Colonic mucosa (tissue), 4 donors: Measurements from ENCODE around the gene IDH2. TPM values are rescaled to one million over a fixed set of nuclear protein-coding genes. Genes with fewer than 3 reads are reported as not detected.
"Not testable (repeated sequence)": the region's sequence is repeated elsewhere in the genome, so short reads cannot be mapped to it uniquely, and the experiment has no call there.

Source experiments
- DNase-seq: peaks from one replicate; pipeline ENCODE4 v3.0.0-alpha.2; 2020
- H3K27ac ChIP-seq: fragments of 200-600 bp; one replicate; pipeline ENCODE4 v1.8.0; 2021
- H3K27me3 ChIP-seq: fragments of 200-600 bp; one replicate; pipeline ENCODE4 v1.8.0; 2021
- H3K36me3 ChIP-seq: fragments of 200-600 bp; one replicate; pipeline ENCODE4 v1.8.0; 2021
- H3K4me1 ChIP-seq: fragments of 200-600 bp; one replicate; pipeline ENCODE4 v1.8.0; 2021; ENCODE audit warnings: mild to moderate bottlenecking
- H3K4me3 ChIP-seq: fragments of 200-600 bp; one replicate; pipeline ENCODE4 v1.8.0; 2021
- H3K9ac ChIP-seq, 2 donors: one replicate each; pipeline ENCODE4 v1.7.0; 2013; ENCODE audit warnings: control low read depth in 2 of 2, low read depth in 2 of 2, low read length in 2 of 2
- H3K9me3 ChIP-seq: fragments of 200-600 bp; one replicate; pipeline ENCODE4 v1.8.0; 2021
- CTCF ChIP-seq: fragments of 200-600 bp; IDR thresholded peaks from one replicate; pipeline ENCODE4 v1.8.0; 2022; ENCODE audit warnings: antibody characterized with exemption, mild to moderate bottlenecking
- intact Hi-C: fragments of 100-400 bp; cut with DNase I; formaldehyde crosslinking; loops from one replicate; pipeline ENCODE4 v1.14.1; 2022
- total RNA-seq, 2 donors: library from RNA; stranded (reverse); fragmentation: NEBNext Ultra II Directional in 1 of 2; extraction: Animal tissue kit (Norgen Biotek cat#: 25700) in 1 of 2; gene quantifications; one replicate each; pipeline ENCODE4 v1.2.1, GENCODE V29; 2021
- donor health status: healthy.
- donor health status: DM: no; HTN: no; CAD: no.
- donor health status: DM: no; HTN: no; CAD: no.

IDH2 gene
- total RNA-seq, 2 donors from 2014 or later, result 201 to 286 TPM

GRCh38 chr15:90124507-90124906, 22.2 kb upstream of the IDH2 start:
- intact Hi-C loops, result no loop called here
- TF ChIP-seq CTCF, result no peak
- H3K27me3 ChIP-seq, result no peaks in the 10 kb centered on the region
- DNase-seq, result no peak
- H3K27ac ChIP-seq, result peak overlapping the region; percentile 62
- no peak overlapping the region for H3K9ac ChIP-seq
- no peaks in the 10 kb centered on the region for H3K36me3 ChIP-seq
- H3K4me3 ChIP-seq, result no peak overlapping the region
- H3K4me1 ChIP-seq, result no peaks in the 10 kb centered on the region
- H3K9me3 ChIP-seq, result no peaks in the 10 kb centered on the region

- H3K4me3 ChIP-seq, result no peak overlapping the region
- intact Hi-C loops, result no loop called here
- no peak overlapping the region for H3K27ac ChIP-seq
- no peak overlapping the region for H3K9ac ChIP-seq
- no peaks in the 10 kb centered on the region for H3K9me3 ChIP-seq
- H3K4me1 ChIP-seq, result no peaks in the 10 kb centered on the region
- no peaks in the 10 kb centered on the region for H3K27me3 ChIP-seq
- TF ChIP-seq CTCF, result no peak
- H3K36me3 ChIP-seq, result no peaks in the 10 kb centered on the region
- no peak for DNase-seq
These were observed 18.8 kb upstream of the IDH2 start for GRCh38 chr15:90121086-90121485.

GRCh38 chr15:90119367-90119766, 17.1 kb upstream of the IDH2 start:
- no peak overlapping the region for H3K9ac ChIP-seq
- no peak overlapping the region for H3K27ac ChIP-seq
- no peak for TF ChIP-seq CTCF
- no peaks in the 10 kb centered on the region for H3K27me3 ChIP-seq
- no peak for DNase-seq
- H3K36me3 ChIP-seq, result no peaks in the 10 kb centered on the region
- no peak overlapping the region for H3K4me3 ChIP-seq
- H3K4me1 ChIP-seq, result no peaks in the 10 kb centered on the region
- H3K9me3 ChIP-seq, result no peaks in the 10 kb centered on the region
- intact Hi-C loops, result no loop called here

- intact Hi-C loops, result no loop called here
These were observed 13.5 kb upstream of the IDH2 start for GRCh38 chr15:90115783-90116182.

GRCh38 chr15:90114451-90114901, 12.2 kb upstream of the IDH2 start:
- Histone ChIP-seq H3K9ac (no peak overlapping the region), H3K9me3 (no peaks in the 10 kb centered on the region), H3K27me3 (no peaks in the 10 kb centered on the region), H3K4me3 (no peak overlapping the region), H3K4me1 (no peaks in the 10 kb centered on the region), H3K27ac (no peak overlapping the region), H3K36me3 (no peaks in the 10 kb centered on the region)
- intact Hi-C loops, result no loop called here
- no peak for TF ChIP-seq CTCF
- DNase-seq, result no peak

More at GRCh38 chr15:90115783-90116182, 13.5 kb upstream of the IDH2 start:
- no peaks in the 10 kb centered on the region for H3K36me3 ChIP-seq
- no peaks in the 10 kb centered on the region for H3K4me1 ChIP-seq
- DNase-seq, result no peak
- H3K9me3 ChIP-seq, result no peaks in the 10 kb centered on the region
- H3K9ac ChIP-seq, result no peak overlapping the region
- no peak overlapping the region for H3K4me3 ChIP-seq
- H3K27me3 ChIP-seq, result no peaks in the 10 kb centered on the region
- no peak overlapping the region for H3K27ac ChIP-seq
- no peak for TF ChIP-seq CTCF

GRCh38 chr15:90113166-90113565, 10.9 kb upstream of the IDH2 start:
- intact Hi-C loops, result no loop called here
- no peak for TF ChIP-seq CTCF
- no peaks in the 10 kb centered on the region for H3K27me3 ChIP-seq
- no peak overlapping the region for H3K9ac ChIP-seq
- H3K27ac ChIP-seq, result no peak overlapping the region
- DNase-seq, result no peak
- no peak overlapping the region for H3K4me3 ChIP-seq
- no peaks in the 10 kb centered on the region for H3K36me3 ChIP-seq
- H3K4me1 ChIP-seq, result no peaks in the 10 kb centered on the region
- H3K9me3 ChIP-seq, result no peaks in the 10 kb centered on the region

GRCh38 chr15:90109163-90109751, 7.0 kb upstream of the IDH2 start:
- H3K4me1 ChIP-seq, H3K4me3 ChIP-seq, DNase-seq, H3K9me3 ChIP-seq, H3K27me3 ChIP-seq, H3K27ac ChIP-seq, H3K9ac ChIP-seq, H3K36me3 ChIP-seq, intact Hi-C loops: not testable (repeated sequence)

- H3K4me1 ChIP-seq, H3K9ac ChIP-seq, H3K9me3 ChIP-seq, H3K27me3 ChIP-seq, H3K27ac ChIP-seq, intact Hi-C loops, H3K36me3 ChIP-seq, H3K4me3 ChIP-seq, DNase-seq: not testable (repeated sequence)
These were observed 5.8 kb upstream of the IDH2 start for GRCh38 chr15:90108038-90108437.
